M059J (cell line): Measurements from ENCODE around the gene HP. TPM values are rescaled to one million over a fixed set of nuclear protein-coding genes. Genes with fewer than 3 reads are reported as not detected.

Experiments used
- DNase-seq: peaks from one replicate; pipeline ENCODE4 v3.0.0-alpha.2; 2012; ENCODE audit warnings: low read depth
- total RNA-seq: library from RNA; depleted of rRNA; stranded (reverse); fragments of >200 nt; shearing (Covaris generic); gene quantifications from 2 replicates; pipeline ENCODE4 v1.2.3, GENCODE V29; 2014; rRNA removed

The HP gene
- total RNA-seq, 1 experiment from 2014 or later: not detected

GRCh38 chr16:72085002-72085401 lies 30.7 kb downstream of the HP start:
- no peak for DNase-seq

- DNase-seq: no peak
These were observed 36.9 kb downstream of the HP start for GRCh38 chr16:72091217-72091616.

GRCh38 chr16:72092832-72093447 lies 38.6 kb downstream of the HP start:
- DNase-seq: peak; percentile 82

GRCh38 chr16:72093448-72094265 lies 39.4 kb downstream of the HP start, which contains the start of the genes DHX38 and TXNL4B:
DHX38 (plus strand) TSS chr16:72093847; CDS start chr16:72096158, 2,311 bp downstream.
TXNL4B (minus strand) TSS chr16:72093620; CDS start chr16:72090749, 2,871 bp downstream.
- DNase-seq: peak; percentile 100

GRCh38 chr16:72094266-72094610 lies 39.9 kb downstream of the HP start:
- peak; percentile 22 for DNase-seq

- no peak for DNase-seq
These were observed 44.6 kb downstream of the HP start for GRCh38 chr16:72098936-72099335.

GRCh38 chr16:72099377-72099818 lies 45.1 kb downstream of the HP start:
- peak; percentile 55 for DNase-seq

- no peak for DNase-seq
These were observed 46.9 kb downstream of the HP start for GRCh38 chr16:72101195-72101594.

- no peak for DNase-seq
These were observed 50.6 kb downstream of the HP start for GRCh38 chr16:72104905-72105304.

- DNase-seq: no peak
These were observed 51.7 kb downstream of the HP start for GRCh38 chr16:72105978-72106377.

- DNase-seq: no peak
These were observed 53.1 kb downstream of the HP start for GRCh38 chr16:72107371-72107770.

GRCh38 chr16:72108353-72109102 lies 54.2 kb downstream of the HP start:
- DNase-seq: no peak

GRCh38 chr16:72109300-72109699 lies 55.0 kb downstream of the HP start:
- DNase-seq: no peak

- DNase-seq: no peak
These were observed 55.7 kb downstream of the HP start for GRCh38 chr16:72109966-72110530.

Other genes starting within 250 kb of the HP start
- gene AP1G1, start 245.7 kb upstream of the HP start, total RNA-seq: 58.9 and 78.4 TPM in 2 replicates
- gene ATXN1L, start 208.5 kb upstream of the HP start, total RNA-seq: 10.5 and 15.0 TPM in 2 replicates
- 12.9 and 13.8 TPM in 2 replicates for gene ZNF821, start 170.3 kb upstream of the HP start, total RNA-seq
- 233 and 241 TPM in 2 replicates for gene IST1, start 159.0 kb upstream of the HP start, total RNA-seq
- gene PKD1L3, start 54.1 kb upstream of the HP start, total RNA-seq: not detected in 2 replicates
- 5.3 and 5.7 TPM in 2 replicates for gene DHODH, start 45.8 kb upstream of the HP start, total RNA-seq
- gene HPR, start 8.7 kb downstream of the HP start, total RNA-seq: not detected in 2 replicates
- gene TXNL4B, start 39.1 kb downstream of the HP start, total RNA-seq: 10.9 and 12.0 TPM in 2 replicates
- 15.5 and 32.3 TPM in 2 replicates for gene DHX38, start 39.3 kb downstream of the HP start, total RNA-seq
- gene PMFBP1, start 117.7 kb downstream of the HP start, total RNA-seq: 0.30 and 1.0 TPM in 2 replicates